Liver (tissue), 9 donors: ENCODE data around the gene SDK2. TPM values are rescaled to one million over a fixed set of nuclear protein-coding genes. Genes with fewer than 3 reads are reported as not detected.

Source experiments
- DNase-seq: peaks from one replicate; pipeline ENCODE4 v3.0.0-alpha.2; 2017; ENCODE audit warnings: low spot score
- H3K27ac ChIP-seq, 2 donors: one replicate each; pipeline ENCODE4 v1.7.0; 2013; ENCODE audit warnings: inconsistent platforms in 2 of 2, low read length in 2 of 2, control low read depth in 1 of 2, low read depth in 1 of 2, mild to moderate bottlenecking in 1 of 2
- H3K27me3 ChIP-seq, 4 donors: one replicate each; pipeline versions ENCODE4 v1.6.1 to v1.7.0; 2013; ENCODE audit warnings: low read length in 3 of 4, inconsistent platforms in 1 of 4, mild to moderate bottlenecking in 1 of 4, moderate library complexity in 1 of 4; ENCODE audit not compliant: control insufficient read depth in 4 of 4, insufficient read depth in 4 of 4
- H3K36me3 ChIP-seq, 4 donors: one replicate each; pipeline versions ENCODE4 v1.6.1 to v1.7.0; 2013; ENCODE audit warnings: low read length in 3 of 4, mild to moderate bottlenecking in 3 of 4, low read depth in 1 of 4, moderate library complexity in 1 of 4; ENCODE audit not compliant: control insufficient read depth in 4 of 4, insufficient read depth in 3 of 4
- H3K4me1 ChIP-seq, 4 donors: one replicate each; pipeline versions ENCODE4 v1.6.1 to v1.7.0; 2013; ENCODE audit warnings: low read length in 3 of 4, mild to moderate bottlenecking in 3 of 4, moderate library complexity in 1 of 4; ENCODE audit not compliant: control insufficient read depth in 4 of 4, insufficient read depth in 4 of 4
- H3K4me3 ChIP-seq, 3 donors: one replicate each; pipeline versions ENCODE4 v1.6.1 to v1.7.0; 2013; ENCODE audit warnings: low read length in 3 of 3, control low read depth in 1 of 3, low read depth in 1 of 3, mild to moderate bottlenecking in 1 of 3
- H3K9ac ChIP-seq, 2 donors: one replicate each; pipeline ENCODE4 v1.7.0; 2013; ENCODE audit warnings: low read length in 2 of 2, mild to moderate bottlenecking in 2 of 2, moderate library complexity in 2 of 2, control low read depth in 1 of 2, low read depth in 1 of 2
- H3K9me3 ChIP-seq, 4 donors: one replicate each; pipeline versions ENCODE4 v1.6.1 to v1.7.0; 2013; ENCODE audit warnings: low read length in 3 of 4; ENCODE audit not compliant: control insufficient read depth in 4 of 4
- ATF3 ChIP-seq: IDR thresholded peaks from 2 replicates; pipeline ENCODE4 v1.6.1; 2016; ENCODE audit warnings: antibody characterized with exemption
- CTCF ChIP-seq: fragments of 150-350 bp; IDR thresholded peaks from 2 replicates; pipeline ENCODE4 v1.5.1; 2017; ENCODE audit warnings: improper control_type of control experiment, low read depth, low read length; ENCODE audit not compliant: missing input control
- EGR1 ChIP-seq, 2 donors: IDR thresholded peaks; 2 replicates each; pipeline ENCODE4 v1.6.1; 2016 to 2018; ENCODE audit warnings: antibody characterized with exemption in 2 of 2, low read depth in 2 of 2
- FOXA2 ChIP-seq: IDR thresholded peaks from 2 replicates; pipeline ENCODE4 v1.6.1; 2016; ENCODE audit warnings: antibody characterized with exemption
- GABPA ChIP-seq, 2 donors: IDR thresholded peaks in 1 of 2; conservative IDR thresholded peaks in 1 of 2; 2 replicates each; pipeline ENCODE4 v1.6.1; 2016; ENCODE audit warnings: antibody characterized with exemption in 2 of 2, mild to moderate bottlenecking in 1 of 2, moderate library complexity in 1 of 2
- HNF4G ChIP-seq: IDR thresholded peaks from 2 replicates; pipeline ENCODE4 v1.6.1; 2016; ENCODE audit warnings: antibody characterized with exemption
- JUND ChIP-seq, 2 donors: IDR thresholded peaks; 2 replicates each; pipeline ENCODE4 v1.6.1; 2016; ENCODE audit warnings: antibody characterized with exemption in 2 of 2
- MAX ChIP-seq: IDR thresholded peaks from 2 replicates; pipeline ENCODE4 v1.6.1; 2016; ENCODE audit warnings: antibody characterized with exemption
- NR2F2 ChIP-seq: IDR thresholded peaks from 2 replicates; pipeline ENCODE4 v1.6.1; 2016; ENCODE audit warnings: antibody characterized with exemption
- REST ChIP-seq: IDR thresholded peaks from 2 replicates; pipeline ENCODE4 v1.6.1; 2016; ENCODE audit warnings: antibody characterized with exemption, mild to moderate bottlenecking
- RXRA ChIP-seq, 2 donors: IDR thresholded peaks; 2 replicates each; pipeline ENCODE4 v1.6.1; 2017 to 2018; ENCODE audit warnings: antibody characterized with exemption in 2 of 2, mild to moderate bottlenecking in 1 of 2
- WGBS: extraction: QIAGEN DNeasy Blood & Tissue Kit; methylation state at CpG from one replicate; pipeline ENCODE4 v1.1.7; 2013; 5-methylcytosine and 5-hydroxymethylcytosine counted together
- polyA plus RNA-seq, 2 donors: library from polyadenylated mRNA; stranded (reverse) in 1 of 2; unstranded in 1 of 2; fragments of 200-250 nt in 1 of 2; fragments of >200 nt in 1 of 2; fragmentation: Nextera tagmentation in 1 of 2; extraction: Ambion mirVana in 1 of 2; gene quantifications; one replicate each; pipeline versions ENCODE4 v1.2.1 to v1.2.3, GENCODE V29; 2013 to 2015
- total RNA-seq, 2 donors: library from RNA; depleted of rRNA; stranded (reverse); fragments of >200 nt; gene quantifications; one replicate each; pipeline ENCODE4 v1.2.3, GENCODE V29; 2014
- donor health status: healthy.
- donor health status: healthy.
- donor health status: healthy.
- donor health status: healthy.
- donor health status: healthy.

SDK2 gene
- total and polyA plus RNA-seq, 4 donors = 0.05 to 0.42 (median 0.10) TPM

- H3K4me3 ChIP-seq = no peak overlapping the region
- no peak for DNase-seq
- H3K4me1 ChIP-seq = no peaks in the 10 kb centered on the region
- H3K27me3 ChIP-seq = peaks cover 0 to 4% (median 0%) of the 10 kb centered on the region in 4 donors
- TF ChIP-seq CTCF = no peak
- no peaks in the 10 kb centered on the region for H3K36me3 ChIP-seq
- H3K27ac ChIP-seq = no peak overlapping the region
- H3K9ac ChIP-seq = no peak overlapping the region
- 74% methylated on average over 9 of the region's 9 CpGs for WGBS
- no peaks in the 10 kb centered on the region for H3K9me3 ChIP-seq
Measured at GRCh38 chr17:73446617-73447016, 197.6 kb downstream of the SDK2 start.

- Histone ChIP-seq H3K9ac (no peak overlapping the region), H3K27me3 (no peaks in the 10 kb centered on the region), H3K4me1 (no peaks in the 10 kb centered on the region), H3K9me3 (no peaks in the 10 kb centered on the region), H3K4me3 (no peak overlapping the region), H3K36me3 (no peaks in the 10 kb centered on the region), H3K27ac (no peak overlapping the region)
- TF ChIP-seq NR2F2 (no peak), REST (no peak), HNF4G (no peak), RXRA (IDR thresholded peaks at IDR 0.05) (no peak), FOXA2 (no peak), JUND (IDR thresholded peaks at IDR 0.05) (no peak), MAX (no peak), ATF3 (no peak), GABPA (IDR thresholded peaks at IDR 0.05 in 1 of 2, conservative IDR thresholded peaks at IDR 0.05 in 1 of 2) (no peak)
- WGBS = 85% methylated on average over 7 of the region's 7 CpGs
- DNase-seq = no peak
Measured at GRCh38 chr17:73445466-73445865, 198.8 kb downstream of the SDK2 start.

- 87% methylated on average over 8 of the region's 8 CpGs for WGBS
- no peaks in the 10 kb centered on the region for H3K27me3 ChIP-seq
- H3K4me3 ChIP-seq = no peak overlapping the region
- no peak overlapping the region for H3K9ac ChIP-seq
- no peaks in the 10 kb centered on the region for H3K4me1 ChIP-seq
- H3K9me3 ChIP-seq = no peaks in the 10 kb centered on the region
- H3K36me3 ChIP-seq = no peaks in the 10 kb centered on the region
- TF ChIP-seq GABPA (IDR thresholded peaks at IDR 0.05 in 1 of 2, conservative IDR thresholded peaks at IDR 0.05 in 1 of 2) = no peak
- TF ChIP-seq CTCF = no peak
- no peak for TF ChIP-seq EGR1 (IDR thresholded peaks at IDR 0.05; ENCODE audit: low read depth in 2 of 2)
- no peak for TF ChIP-seq HNF4G
- TF ChIP-seq ATF3 = no peak
- H3K27ac ChIP-seq = no peak overlapping the region
- DNase-seq = no peak
Measured at GRCh38 chr17:73444021-73444420, 200.2 kb downstream of the SDK2 start.
